Neural cell (in vitro differentiated cells): ENCODE results near the gene PHF21A. TPM values are rescaled to one million over a fixed set of nuclear protein-coding genes. Genes with fewer than 3 reads are reported as not detected.

ENCODE experiments used
- H2AFZ ChIP-seq: fragments of 200-600, 300-800 bp; sonication (generic), shearing (Covaris generic); 2 replicates; pipeline ENCODE4 v1.6.0; 2014; ENCODE audit warnings: low read depth, mild to moderate bottlenecking, antibody characterized with exemption, low read length, moderate library complexity
- H3F3A ChIP-seq: fragments of 200-600 bp; shearing (Covaris generic); 2 replicates; pipeline ENCODE4 v1.6.1; 2016; ENCODE audit warnings: mild to moderate bottlenecking, moderate library complexity, mixed read lengths, antibody characterized with exemption, low read length; ENCODE audit not compliant: insufficient read depth, poor library complexity, severe bottlenecking
- H3K27ac ChIP-seq: fragments of 200-600, 300-800 bp; sonication (generic), shearing (Covaris generic); 2 replicates; pipeline ENCODE4 v1.5.1; 2014; ENCODE audit warnings: mild to moderate bottlenecking, low read length, moderate library complexity
- H3K27me3 ChIP-seq: fragments of 300-800, 200-600 bp; sonication (generic), shearing (Covaris generic); 2 replicates; pipeline ENCODE4 v1.6.0; 2014; ENCODE audit warnings: mild to moderate bottlenecking, low read depth, low read length, moderate library complexity; ENCODE audit not compliant: insufficient read depth
- H3K36me3 ChIP-seq: fragments of 300-800, 200-600 bp; sonication (generic), shearing (Covaris generic); 2 replicates; pipeline ENCODE4 v1.5.1; 2014; ENCODE audit warnings: mild to moderate bottlenecking, antibody characterized with exemption, low read length, moderate library complexity; ENCODE audit not compliant: insufficient read depth
- H3K4me2 ChIP-seq: fragments of 300-800, 200-600 bp; sonication (generic), shearing (Covaris generic); 2 replicates; pipeline ENCODE4 v1.6.0; 2014; ENCODE audit warnings: mild to moderate bottlenecking, low read length
- H3K4me3 ChIP-seq: fragments of 300-800, 200-600 bp; sonication (generic), shearing (Covaris generic); 2 replicates; pipeline ENCODE4 v1.5.1; 2014; ENCODE audit warnings: mild to moderate bottlenecking, low read length, moderate library complexity
- H3K79me2 ChIP-seq: fragments of 200-600 bp; shearing (Covaris generic); replicated peaks from 2 replicates; pipeline ENCODE4 v1.6.0; 2014; ENCODE audit warnings: mild to moderate bottlenecking, low read length, moderate library complexity; ENCODE audit not compliant: insufficient read depth
- H3K9ac ChIP-seq: fragments of 300-800, 200-600 bp; sonication (generic), shearing (Covaris generic); 2 replicates; pipeline ENCODE4 v1.6.1; 2016; ENCODE audit warnings: mild to moderate bottlenecking, low read length, mixed read lengths
- H3K9me2 ChIP-seq: fragments of 200-600 bp; shearing (Covaris generic); 2 replicates; pipeline ENCODE4 v1.6.1; 2016; ENCODE audit warnings: mild to moderate bottlenecking, low read length, mixed read lengths; ENCODE audit not compliant: insufficient read depth
- H3K9me3 ChIP-seq: fragments of 200-600, 300-800 bp; sonication (generic), shearing (Covaris generic); 2 replicates; pipeline ENCODE4 v1.6.1; 2016; ENCODE audit warnings: mild to moderate bottlenecking, mixed run types, low read length, moderate library complexity, mixed read lengths
- H4K20me1 ChIP-seq: fragments of 200-600 bp; shearing (Covaris generic); 2 replicates; pipeline ENCODE4 v1.6.1; 2016; ENCODE audit warnings: mild to moderate bottlenecking, mixed run types; ENCODE audit not compliant: insufficient read depth
- EP300 ChIP-seq: fragments of 450-650 bp; conservative IDR thresholded peaks from 2 replicates; pipeline ENCODE4 v1.6.1; 2014; ENCODE audit warnings: antibody characterized with exemption, mild to moderate bottlenecking, moderate library complexity; ENCODE audit not compliant: poor library complexity, severe bottlenecking
- EZH2 ChIP-seq: fragments of 200-600, 300-800 bp; shearing (Covaris generic), sonication (generic); IDR thresholded peaks from 2 replicates; pipeline ENCODE4 v1.6.1; 2014; ENCODE audit warnings: antibody characterized with exemption, low read length, borderline replicate concordance, mild to moderate bottlenecking; ENCODE audit not compliant: insufficient read depth, poor library complexity, severe bottlenecking
- MXI1 ChIP-seq: fragments of 450-650 bp; conservative IDR thresholded peaks from 2 replicates; pipeline ENCODE4 v1.6.1; 2014; ENCODE audit warnings: antibody characterized with exemption, mild to moderate bottlenecking; ENCODE audit not compliant: poor library complexity, severe bottlenecking
- POLR2AphosphoS5 ChIP-seq: IDR thresholded peaks from 2 replicates; pipeline ENCODE4 v1.6.1; 2012
- RAD21 ChIP-seq: fragments of 450-650 bp; conservative IDR thresholded peaks from 2 replicates; pipeline ENCODE4 v1.6.1; 2014; ENCODE audit warnings: antibody characterized with exemption, mild to moderate bottlenecking, moderate library complexity
- SMC3 ChIP-seq: fragments of 450-650 bp; conservative IDR thresholded peaks from 2 replicates; pipeline ENCODE4 v1.6.1; 2014; ENCODE audit warnings: antibody characterized with exemption, mild to moderate bottlenecking, moderate library complexity; ENCODE audit not compliant: poor library complexity
- TAF1 ChIP-seq: IDR thresholded peaks from 2 replicates; pipeline ENCODE4 v1.6.1; 2012; ENCODE audit warnings: low read depth
- polyA plus RNA-seq: library from polyadenylated mRNA; depleted of rRNA; stranded (reverse); fragments of >200 nt; gene quantifications from 2 replicates; pipeline ENCODE4 v1.2.3, GENCODE V29; 2014
- TF ChIP-seq, protein P1 (sequence below): IDR thresholded peaks from 2 replicates; pipeline ENCODE4 v1.6.1; 2012; ENCODE audit warnings: borderline replicate concordance
- TF ChIP-seq, protein P2 (sequence below): fragments of 450-650 bp; IDR thresholded peaks from 2 replicates; pipeline ENCODE4 v1.5.1; 2014; ENCODE audit warnings: antibody characterized with exemption, mild to moderate bottlenecking, moderate library complexity; ENCODE audit not compliant: poor library complexity, severe bottlenecking

PHF21A gene
- polyA plus RNA-seq, 1 donor from 2014 or later: 31.7 TPM

DNA sequence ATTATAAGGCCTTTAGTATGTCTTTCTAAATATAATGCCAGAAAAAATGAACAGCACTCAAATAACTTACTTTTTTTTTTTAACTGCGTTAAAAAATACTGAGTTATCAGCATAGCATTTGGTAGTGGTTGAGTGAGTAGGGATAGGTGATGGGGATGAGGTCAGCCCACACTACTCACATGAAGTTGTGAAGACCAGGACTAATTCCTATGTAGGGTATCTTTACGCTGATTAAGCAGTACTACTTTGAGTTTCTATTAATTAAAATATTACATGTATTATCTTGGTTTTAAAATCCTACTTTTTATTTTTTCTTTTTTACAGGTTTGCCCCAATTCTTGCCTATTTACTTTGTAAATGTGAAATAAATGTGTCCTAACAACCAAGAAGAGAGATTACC is 13.5 kb downstream of the PHF21A start:
- Histone ChIP-seq H3K9ac (no peak overlapping the region), H3K4me2 (no peak overlapping the region), H3K27me3 (no peaks in the 10 kb centered on the region), H3K27ac (no peak overlapping the region), H3K9me3 (no peaks in the 10 kb centered on the region), H3F3A (no peaks in the 10 kb centered on the region), H3K4me3 (no peak overlapping the region), H4K20me1 (no peaks in the 10 kb centered on the region), H3K9me2 (no peaks in the 10 kb centered on the region), H2AFZ (no peak overlapping the region), H3K36me3 (no peaks in the 10 kb centered on the region), H3K79me2 (peaks cover 79% of the 10 kb centered on the region)
- TF ChIP-seq MXI1 (no peak), EP300 (no peak), RAD21 (no peak), EZH2 (no peak), TAF1 (no peak), SMC3 (no peak), POLR2AphosphoS5 (no peak)
- TF ChIP-seq, protein P1, sequence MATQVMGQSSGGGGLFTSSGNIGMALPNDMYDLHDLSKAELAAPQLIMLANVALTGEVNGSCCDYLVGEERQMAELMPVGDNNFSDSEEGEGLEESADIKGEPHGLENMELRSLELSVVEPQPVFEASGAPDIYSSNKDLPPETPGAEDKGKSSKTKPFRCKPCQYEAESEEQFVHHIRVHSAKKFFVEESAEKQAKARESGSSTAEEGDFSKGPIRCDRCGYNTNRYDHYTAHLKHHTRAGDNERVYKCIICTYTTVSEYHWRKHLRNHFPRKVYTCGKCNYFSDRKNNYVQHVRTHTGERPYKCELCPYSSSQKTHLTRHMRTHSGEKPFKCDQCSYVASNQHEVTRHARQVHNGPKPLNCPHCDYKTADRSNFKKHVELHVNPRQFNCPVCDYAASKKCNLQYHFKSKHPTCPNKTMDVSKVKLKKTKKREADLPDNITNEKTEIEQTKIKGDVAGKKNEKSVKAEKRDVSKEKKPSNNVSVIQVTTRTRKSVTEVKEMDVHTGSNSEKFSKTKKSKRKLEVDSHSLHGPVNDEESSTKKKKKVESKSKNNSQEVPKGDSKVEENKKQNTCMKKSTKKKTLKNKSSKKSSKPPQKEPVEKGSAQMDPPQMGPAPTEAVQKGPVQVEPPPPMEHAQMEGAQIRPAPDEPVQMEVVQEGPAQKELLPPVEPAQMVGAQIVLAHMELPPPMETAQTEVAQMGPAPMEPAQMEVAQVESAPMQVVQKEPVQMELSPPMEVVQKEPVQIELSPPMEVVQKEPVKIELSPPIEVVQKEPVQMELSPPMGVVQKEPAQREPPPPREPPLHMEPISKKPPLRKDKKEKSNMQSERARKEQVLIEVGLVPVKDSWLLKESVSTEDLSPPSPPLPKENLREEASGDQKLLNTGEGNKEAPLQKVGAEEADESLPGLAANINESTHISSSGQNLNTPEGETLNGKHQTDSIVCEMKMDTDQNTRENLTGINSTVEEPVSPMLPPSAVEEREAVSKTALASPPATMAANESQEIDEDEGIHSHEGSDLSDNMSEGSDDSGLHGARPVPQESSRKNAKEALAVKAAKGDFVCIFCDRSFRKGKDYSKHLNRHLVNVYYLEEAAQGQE: no peak
- TF ChIP-seq, protein P2, sequence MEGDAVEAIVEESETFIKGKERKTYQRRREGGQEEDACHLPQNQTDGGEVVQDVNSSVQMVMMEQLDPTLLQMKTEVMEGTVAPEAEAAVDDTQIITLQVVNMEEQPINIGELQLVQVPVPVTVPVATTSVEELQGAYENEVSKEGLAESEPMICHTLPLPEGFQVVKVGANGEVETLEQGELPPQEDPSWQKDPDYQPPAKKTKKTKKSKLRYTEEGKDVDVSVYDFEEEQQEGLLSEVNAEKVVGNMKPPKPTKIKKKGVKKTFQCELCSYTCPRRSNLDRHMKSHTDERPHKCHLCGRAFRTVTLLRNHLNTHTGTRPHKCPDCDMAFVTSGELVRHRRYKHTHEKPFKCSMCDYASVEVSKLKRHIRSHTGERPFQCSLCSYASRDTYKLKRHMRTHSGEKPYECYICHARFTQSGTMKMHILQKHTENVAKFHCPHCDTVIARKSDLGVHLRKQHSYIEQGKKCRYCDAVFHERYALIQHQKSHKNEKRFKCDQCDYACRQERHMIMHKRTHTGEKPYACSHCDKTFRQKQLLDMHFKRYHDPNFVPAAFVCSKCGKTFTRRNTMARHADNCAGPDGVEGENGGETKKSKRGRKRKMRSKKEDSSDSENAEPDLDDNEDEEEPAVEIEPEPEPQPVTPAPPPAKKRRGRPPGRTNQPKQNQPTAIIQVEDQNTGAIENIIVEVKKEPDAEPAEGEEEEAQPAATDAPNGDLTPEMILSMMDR: no peak

DNA sequence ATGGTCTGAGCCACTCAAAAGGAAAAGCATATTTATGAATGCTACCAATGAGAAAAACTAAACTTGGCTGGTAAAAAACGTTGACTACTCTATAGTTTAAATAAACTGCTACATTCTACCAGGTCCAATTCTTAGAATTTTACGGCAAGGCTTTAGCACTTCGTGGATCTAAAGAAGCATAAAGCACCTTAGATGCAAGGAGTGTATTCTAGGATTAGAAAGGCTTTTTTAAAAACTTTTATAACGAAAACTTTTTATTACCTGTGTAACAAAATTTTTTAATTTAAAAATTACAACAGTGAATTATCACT is 13.9 kb downstream of the PHF21A start:
- no peak overlapping the region for H3K4me3 ChIP-seq
- no peak overlapping the region for H3K4me2 ChIP-seq
- H3K27me3 ChIP-seq: no peaks in the 10 kb centered on the region
- no peaks in the 10 kb centered on the region for H3K9me3 ChIP-seq
- no peak overlapping the region for H3K9ac ChIP-seq
- H2AFZ ChIP-seq: no peak overlapping the region
- H3K27ac ChIP-seq: no peak overlapping the region
- H3K9me2 ChIP-seq: no peaks in the 10 kb centered on the region
- H4K20me1 ChIP-seq: no peaks in the 10 kb centered on the region
- H3K79me2 ChIP-seq: peaks cover 79% of the 10 kb centered on the region
- H3K36me3 ChIP-seq: no peaks in the 10 kb centered on the region
- H3F3A ChIP-seq: no peaks in the 10 kb centered on the region
- no peak for TF ChIP-seq SMC3
